Measurements from ENCODE around the gene SRSF11. TPM values are rescaled to one million over a fixed set of nuclear protein-coding genes. Genes with fewer than 3 reads are reported as not detected.

The SRSF11 gene
- total and polyA plus RNA-seq, 7 donors, result 47.0 to 74.8 (median 55.1) TPM

GRCh38 chr1:70277875-70278274, 56.7 kb downstream of the SRSF11 start:
- intact Hi-C loops (cut with DNase I), result no loop called here
- no peaks in the 10 kb centered on the region for H3K4me1 ChIP-seq
- 87 to 90% (median 89%) methylated on average over 5 of the region's 5 CpGs for WGBS, 3 donors
- no peaks in the 10 kb centered on the region for H3K9me3 ChIP-seq
- no peak overlapping the region for H3K4me3 ChIP-seq
- ATAC-seq (no peak), DNase-seq (no peak)
- no peak overlapping the region for H3K27ac ChIP-seq
- peaks cover 0 to 42% of the 10 kb centered on the region in 2 donors for H3K36me3 ChIP-seq (ENCODE audit: insufficient read depth in 1 of 2, low read depth in 1 of 2)
- no peak for TF ChIP-seq CTCF (IDR thresholded peaks at IDR 0.05)
- H3K27me3 ChIP-seq (ENCODE audit: insufficient read depth in 3 of 3, low read length in 2 of 3), result no peaks in the 10 kb centered on the region

DNA sequence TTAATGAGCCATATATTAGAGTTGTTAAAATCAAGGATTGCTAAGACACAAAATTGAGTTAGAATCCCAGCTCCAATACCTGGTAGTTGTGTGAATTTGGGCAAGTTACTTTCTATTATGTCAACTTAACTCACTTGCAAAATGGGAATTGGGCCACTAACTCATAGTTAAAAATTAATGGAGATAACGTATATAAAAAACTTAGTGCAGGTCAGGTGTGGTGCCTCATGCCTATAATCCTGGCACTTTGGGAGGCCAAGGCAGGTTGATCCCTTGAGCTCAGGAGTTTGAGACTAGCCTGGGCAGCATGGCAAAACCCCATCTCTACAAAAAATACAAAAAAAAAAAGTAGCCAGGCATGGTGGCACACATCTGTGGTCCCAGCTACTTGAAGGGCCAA, 57.5 kb downstream of the SRSF11 start:
- no peaks in the 10 kb centered on the region for H3K9me3 ChIP-seq
- no peak overlapping the region for H3K27ac ChIP-seq
- no peak for TF ChIP-seq CTCF (IDR thresholded peaks at IDR 0.05)
- 90 to 97% (median 96%) methylated on average over 1 of the region's 1 CpG for WGBS, 3 donors
- H3K4me3 ChIP-seq, result no peak overlapping the region
- H3K4me1 ChIP-seq, result no peaks in the 10 kb centered on the region
- H3K36me3 ChIP-seq (ENCODE audit: insufficient read depth in 1 of 2, low read depth in 1 of 2), result peaks cover 0 to 38% of the 10 kb centered on the region in 2 donors
- DNase-seq (no peak), ATAC-seq (no peak)
- intact Hi-C loops (cut with DNase I), result no loop called here
- H3K27me3 ChIP-seq (ENCODE audit: insufficient read depth in 3 of 3, low read length in 2 of 3), result no peaks in the 10 kb centered on the region

DNA sequence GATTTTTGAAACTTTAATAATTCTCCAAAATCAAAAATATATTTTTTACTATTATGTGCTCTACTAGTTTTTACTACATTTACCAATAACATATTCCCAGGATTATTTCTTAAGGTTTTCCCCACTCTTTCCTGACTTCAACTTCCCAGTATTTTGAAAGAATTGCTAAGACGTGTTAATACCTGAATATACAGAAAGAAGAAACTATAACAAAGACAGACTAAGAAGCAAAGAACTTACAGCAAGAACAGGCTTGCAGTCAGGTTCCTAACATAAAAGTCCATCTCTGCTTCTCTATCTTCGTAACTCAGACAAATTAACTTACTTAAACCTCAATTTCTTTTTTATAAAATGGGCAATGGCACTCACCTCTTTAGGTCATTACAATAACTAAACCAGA, 63.2 kb downstream of the SRSF11 start:
- no peak overlapping the region for H3K4me3 ChIP-seq
- no peak for TF ChIP-seq CTCF (IDR thresholded peaks at IDR 0.05)
- H3K4me1 ChIP-seq, result no peaks in the 10 kb centered on the region
- ATAC-seq (no peak), DNase-seq (no peak)
- intact Hi-C loops (cut with DNase I), result no loop called here
- 91 to 99% (median 97%) methylated on average over 2 of the region's 2 CpGs for WGBS, 3 donors
- peaks cover 0 to 32% of the 10 kb centered on the region in 2 donors for H3K36me3 ChIP-seq (ENCODE audit: insufficient read depth in 1 of 2, low read depth in 1 of 2)
- H3K9me3 ChIP-seq, result no peaks in the 10 kb centered on the region
- H3K27me3 ChIP-seq (ENCODE audit: insufficient read depth in 3 of 3, low read length in 2 of 3), result no peaks in the 10 kb centered on the region
- H3K27ac ChIP-seq, result no peak overlapping the region

DNA sequence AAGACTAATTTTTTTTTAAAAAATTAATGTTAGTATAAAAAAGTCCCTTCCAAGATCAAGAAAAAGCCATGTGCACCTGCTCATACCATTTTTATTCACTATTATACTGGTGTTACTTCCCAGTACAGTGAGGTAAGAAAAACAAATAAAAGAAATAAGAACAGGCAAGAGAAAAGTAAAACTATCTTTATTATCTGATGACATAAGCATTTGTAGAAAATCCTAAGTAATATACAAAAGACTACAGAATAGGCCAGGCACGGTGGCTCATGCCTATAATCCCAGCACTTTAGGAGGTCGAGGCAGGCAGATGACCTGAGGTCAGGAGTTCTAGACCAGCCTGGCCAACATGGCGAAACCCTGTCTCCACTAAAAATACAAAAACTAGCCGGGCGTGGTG, 65.3 kb downstream of the SRSF11 start:
- Histone ChIP-seq H3K9me3 (no peaks in the 10 kb centered on the region), H3K36me3 (ENCODE audit: insufficient read depth in 1 of 2, low read depth in 1 of 2) (peaks cover 0 to 52% of the 10 kb centered on the region in 2 donors), H3K27ac (no peak overlapping the region), H3K4me3 (no peak overlapping the region), H3K4me1 (no peaks in the 10 kb centered on the region), H3K27me3 (ENCODE audit: insufficient read depth in 3 of 3, low read length in 2 of 3) (no peaks in the 10 kb centered on the region)
- ATAC-seq, result no peak
- DNase-seq, result no peak
- 72 to 95% (median 89%) methylated on average over 5 of the region's 5 CpGs for WGBS, 3 donors
- intact Hi-C loops (cut with DNase I), result no loop called here
- no peak for TF ChIP-seq CTCF (IDR thresholded peaks at IDR 0.05)

DNA sequence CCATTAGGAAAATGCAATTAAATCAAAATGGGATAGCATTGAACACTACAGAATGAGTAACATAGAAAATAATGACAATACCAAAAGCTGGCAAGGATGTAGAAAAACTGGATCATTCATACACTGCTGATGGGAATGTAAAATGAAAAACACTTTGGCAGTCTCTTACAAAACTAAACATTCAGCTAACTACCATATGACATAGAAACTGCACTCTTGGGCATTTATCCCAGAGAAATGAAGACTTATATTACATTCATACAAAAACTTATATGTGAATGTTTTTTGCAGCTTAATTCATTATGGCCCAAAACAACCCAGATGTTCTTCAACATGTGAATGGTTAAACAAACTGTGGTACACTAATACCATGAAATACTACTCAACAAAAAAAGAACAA, 67.0 kb downstream of the SRSF11 start:
- no peak for TF ChIP-seq CTCF (IDR thresholded peaks at IDR 0.05)
- H3K27me3 ChIP-seq (ENCODE audit: insufficient read depth in 3 of 3, low read length in 2 of 3), result no peaks in the 10 kb centered on the region
- H3K4me3 ChIP-seq, result no peak overlapping the region
- H3K4me1 ChIP-seq, result no peaks in the 10 kb centered on the region
- H3K36me3 ChIP-seq (ENCODE audit: insufficient read depth in 1 of 2, low read depth in 1 of 2), result peaks cover 0 to 59% of the 10 kb centered on the region in 2 donors
- DNase-seq (no peak), ATAC-seq (no peak)
- no peaks in the 10 kb centered on the region for H3K9me3 ChIP-seq
- no peak overlapping the region for H3K27ac ChIP-seq
- intact Hi-C loops (cut with DNase I), result no loop called here

Data from psoas muscle (tissue), 8 donors.